Stimulated activated CD8-positive, alpha-beta memory T cell treated with anti-CD3 and anti-CD28 coated beads, Interleukin-12 subunit alpha, Interleukin-12 subunit beta, amount 100 ng/mL, for 1 hour (primary cell): ENCODE results near the gene TBC1D22B.
"Not testable (repeated sequence)": the region's sequence is repeated elsewhere in the genome, so short reads cannot be mapped to it uniquely, and the experiment has no call there.

Source experiments
- DNase-seq: peaks from one replicate; pipeline ENCODE4 v3.0.0-alpha.2; 2020; ENCODE audit warnings: low read depth

Gene TBC1D22B

GRCh38 chr6:37321516-37322415, 64.2 kb downstream of the TBC1D22B start:
- DNase-seq = no peak

- no peak for DNase-seq
Measured at GRCh38 chr6:37323580-37323979, 66.0 kb downstream of the TBC1D22B start.

GRCh38 chr6:37324131-37325033, 66.8 kb downstream of the TBC1D22B start:
- DNase-seq = no peak

- DNase-seq = not testable (repeated sequence)
Measured at GRCh38 chr6:37330345-37330744, 72.8 kb downstream of the TBC1D22B start.

- DNase-seq = no peak
Measured at GRCh38 chr6:37331047-37331446, 73.5 kb downstream of the TBC1D22B start.

DNA sequence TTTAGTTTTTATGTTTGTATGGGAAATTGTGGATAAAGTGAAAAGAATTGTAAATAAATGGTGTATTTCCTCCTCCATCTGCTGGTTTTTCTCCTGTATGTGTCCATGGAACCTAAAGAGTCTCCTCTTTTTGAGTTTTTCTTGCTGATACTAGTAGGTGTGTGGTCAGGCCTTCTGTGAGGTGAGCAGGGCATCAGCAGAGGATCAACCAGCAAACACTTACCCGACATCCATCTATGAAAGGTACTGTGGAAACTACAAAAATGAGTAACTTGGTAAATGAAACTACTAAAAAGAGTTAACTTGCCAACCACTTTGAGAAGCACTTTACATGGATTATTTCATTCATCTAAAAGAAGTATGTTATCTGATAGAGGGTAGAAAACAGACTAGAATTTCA, 75.3 kb downstream of the TBC1D22B start:
- no peak for DNase-seq

DNA sequence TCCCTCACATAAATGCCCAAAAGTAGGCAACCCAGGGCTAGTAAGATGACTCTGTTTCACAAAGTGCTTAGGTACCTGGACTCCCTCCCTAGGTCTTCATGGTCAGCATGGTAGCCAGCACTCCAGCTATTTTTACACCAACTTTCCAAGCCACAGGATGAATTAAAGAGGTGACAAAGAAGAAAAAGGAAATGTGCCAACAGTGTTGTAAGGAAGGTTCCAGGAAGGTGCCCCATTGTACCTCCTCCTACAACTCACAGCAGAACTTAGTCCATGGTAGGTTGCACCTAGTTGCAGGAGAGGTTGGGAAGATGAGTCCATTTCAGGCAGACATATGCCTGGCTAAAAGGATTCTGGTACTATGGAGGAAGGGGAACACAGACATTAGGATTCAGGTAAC, 76.5 kb downstream of the TBC1D22B start:
- no peak for DNase-seq

- not testable (repeated sequence) for DNase-seq
Measured at GRCh38 chr6:37338317-37338716, 80.7 kb downstream of the TBC1D22B start.

DNA sequence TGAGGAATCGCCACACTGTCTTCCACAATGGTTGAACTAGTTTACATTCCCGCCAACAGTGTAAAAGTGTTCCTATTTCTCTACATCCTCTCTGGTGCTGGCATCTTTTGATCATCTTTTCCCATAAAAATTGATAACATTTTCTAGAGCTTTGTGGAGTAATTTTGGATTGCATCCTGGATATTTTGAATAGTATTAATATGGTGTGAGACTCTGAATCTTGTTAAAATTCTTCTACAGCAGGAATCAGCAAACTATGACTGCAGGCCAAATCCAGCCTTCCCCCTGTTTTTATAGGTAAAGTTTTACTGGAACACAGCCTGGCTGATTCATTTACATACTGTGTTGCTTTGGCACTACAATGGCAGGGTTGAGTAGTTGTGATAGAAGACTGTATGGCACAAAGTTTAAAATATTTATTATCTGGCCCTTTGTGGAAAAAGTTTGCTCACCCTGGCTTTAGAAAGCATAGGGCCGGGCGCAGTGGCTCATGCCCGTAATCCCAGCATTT, 81.2 kb downstream of the TBC1D22B start:
- DNase-seq = no peak

- no peak for DNase-seq
Measured at GRCh38 chr6:37339741-37340638, 82.4 kb downstream of the TBC1D22B start.

DNA sequence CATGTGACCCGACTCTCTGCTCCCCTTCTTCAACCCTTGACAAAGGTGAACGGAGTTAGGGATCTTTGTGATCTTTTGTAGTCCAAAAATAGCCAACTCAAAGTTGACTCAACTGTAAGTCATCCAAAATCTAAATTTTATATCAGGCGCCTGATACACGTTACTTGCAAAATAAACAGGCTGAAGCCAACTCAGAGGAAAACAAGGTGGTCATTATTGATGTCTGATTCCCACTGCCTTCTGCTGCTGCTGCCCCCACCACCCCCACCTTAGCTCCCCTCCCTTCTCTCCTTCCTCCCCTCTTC, 83.0 kb downstream of the TBC1D22B start:
- DNase-seq = no peak

DNA sequence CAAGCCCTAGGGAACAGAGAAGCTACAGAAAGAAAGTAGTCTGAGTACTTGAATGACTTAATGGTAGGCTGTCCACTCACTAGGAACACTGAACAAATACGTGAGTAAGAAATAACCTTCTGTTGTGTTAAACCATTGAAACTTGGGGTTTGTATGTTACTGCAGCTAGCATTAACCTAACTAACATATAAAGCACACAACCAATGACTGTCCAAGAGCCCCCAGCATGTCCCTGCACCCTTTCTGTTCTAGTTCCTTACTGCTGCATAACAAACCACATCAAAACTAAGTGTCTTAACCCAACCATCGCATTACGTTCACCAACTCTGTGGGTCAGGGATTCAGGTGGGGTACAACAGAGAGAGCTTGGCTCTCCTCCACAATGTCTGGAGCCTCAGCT, 85.7 kb downstream of the TBC1D22B start:
- DNase-seq = no peak

- no peak for DNase-seq
Measured at GRCh38 chr6:37344308-37344707, 86.7 kb downstream of the TBC1D22B start.

DNA sequence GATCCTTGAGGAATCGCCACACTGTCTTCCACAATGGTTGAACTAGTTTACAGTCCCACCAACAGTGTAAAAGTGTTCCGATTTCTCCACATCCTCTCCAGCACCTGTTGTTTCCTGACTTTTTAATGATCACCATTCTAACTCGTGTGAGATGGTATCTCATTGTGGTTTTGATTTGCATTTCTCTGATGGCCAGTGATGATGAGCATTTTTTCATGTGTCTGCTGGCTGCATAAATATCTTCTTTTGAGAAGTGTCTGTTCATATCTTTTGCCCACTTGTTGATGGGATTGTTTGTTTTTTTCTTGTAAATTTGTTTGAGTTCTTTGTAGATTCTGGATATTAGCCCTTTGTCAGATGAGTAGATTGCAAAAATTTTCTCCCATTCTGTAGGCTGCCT, 88.2 kb downstream of the TBC1D22B start:
- DNase-seq = not testable (repeated sequence)

DNA sequence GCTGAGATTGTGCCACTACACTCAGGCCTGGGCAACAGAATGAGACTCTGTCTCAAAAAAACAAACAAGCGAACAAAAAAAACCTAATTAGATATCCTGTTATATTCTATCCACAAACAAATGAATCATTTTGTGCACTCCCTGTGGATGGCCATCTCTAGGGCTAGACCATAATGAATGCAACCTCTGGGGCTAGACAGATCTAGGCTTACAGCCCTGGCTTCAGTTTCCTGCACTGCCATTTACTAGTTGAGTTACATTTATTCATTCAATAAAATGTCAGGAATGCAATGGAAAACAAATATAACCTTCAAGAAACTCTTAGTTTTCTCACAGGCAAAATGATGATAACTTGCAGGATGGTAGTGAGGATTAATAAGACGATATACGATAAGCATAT, 89.6 kb downstream of the TBC1D22B start:
- DNase-seq = no peak

GRCh38 chr6:37347670-37348111, 90.1 kb downstream of the TBC1D22B start:
- no peak for DNase-seq

GRCh38 chr6:37351027-37351426, 93.5 kb downstream of the TBC1D22B start:
- no peak for DNase-seq

GRCh38 chr6:37352384-37352783, 94.8 kb downstream of the TBC1D22B start:
- DNase-seq = no peak

DNA sequence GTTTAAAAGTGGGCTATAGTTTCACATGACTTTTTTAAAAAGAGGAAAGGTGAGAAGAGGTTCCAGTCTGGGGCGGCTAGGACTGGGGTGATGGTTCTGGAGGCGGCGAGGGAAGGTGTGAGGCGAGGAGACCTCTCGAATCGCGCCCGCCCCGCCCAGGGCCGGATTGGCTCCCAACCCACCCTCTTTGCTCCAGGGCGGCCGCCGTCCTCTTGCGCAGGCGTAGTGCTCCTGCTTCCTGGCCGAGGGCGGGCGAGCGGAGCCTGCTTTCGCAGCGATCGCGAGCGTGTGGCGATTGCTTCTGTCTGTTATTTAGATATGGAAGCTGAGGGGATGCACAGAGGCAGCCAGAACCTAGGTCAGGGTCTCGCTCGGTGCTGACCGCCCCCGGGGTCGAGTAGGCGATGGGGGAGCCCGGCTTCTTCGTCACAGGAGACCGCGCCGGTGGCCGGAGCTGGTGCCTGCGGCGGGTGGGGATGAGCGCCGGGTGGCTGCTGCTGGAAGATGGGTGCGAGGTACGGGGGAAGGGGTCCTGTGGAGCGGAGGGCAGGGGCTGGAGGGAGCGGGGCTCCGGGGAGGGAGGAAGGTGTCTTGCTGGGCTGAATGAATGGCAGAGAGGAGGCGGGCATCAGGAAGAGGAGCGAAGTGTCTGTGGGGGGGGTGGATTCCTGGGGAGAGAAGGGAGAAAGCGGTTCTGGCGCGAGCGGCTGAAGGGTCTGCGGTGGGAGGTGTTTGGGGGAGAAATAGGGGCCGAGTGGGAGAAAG, 96.4 kb downstream of the TBC1D22B start, which contains the start of gene RNF8:
RNF8 (plus strand) TSS at position 223 of the 765 bp plus-strand sequence; CDS start at position 405, 182 bp downstream.
- peak; percentile 80 for DNase-seq

GRCh38 chr6:37354526-37355384, 97.2 kb downstream of the TBC1D22B start:
- no peak for DNase-seq
